Mucosa of rectum (tissue), 2 donors: ENCODE data around the gene IGFN1.
"Not testable (repeated sequence)": the region's sequence is repeated elsewhere in the genome, so short reads cannot be mapped to it uniquely, and the experiment has no call there.

Experiments
- H3K27ac ChIP-seq, 2 donors: one replicate each; pipeline ENCODE4 v1.7.0; 2013; ENCODE audit warnings: inconsistent platforms in 2 of 2, low read depth in 2 of 2, low read length in 2 of 2
- H3K27me3 ChIP-seq, 2 donors: one replicate each; pipeline ENCODE4 v1.7.0; 2013; ENCODE audit warnings: low read length in 2 of 2; ENCODE audit not compliant: control insufficient read depth in 2 of 2, insufficient read depth in 2 of 2
- H3K36me3 ChIP-seq, 2 donors: one replicate each; pipeline ENCODE4 v1.7.0; 2013; ENCODE audit warnings: low read length in 2 of 2; ENCODE audit not compliant: control insufficient read depth in 2 of 2, insufficient read depth in 2 of 2
- H3K4me1 ChIP-seq, 2 donors: one replicate each; pipeline ENCODE4 v1.7.0; 2013; ENCODE audit warnings: low read length in 2 of 2, mild to moderate bottlenecking in 1 of 2; ENCODE audit not compliant: control insufficient read depth in 2 of 2, insufficient read depth in 2 of 2
- H3K4me3 ChIP-seq, 2 donors: one replicate each; pipeline ENCODE4 v1.7.0; 2013; ENCODE audit warnings: low read length in 2 of 2
- H3K9ac ChIP-seq, 2 donors: one replicate each; pipeline ENCODE4 v1.7.0; 2013; ENCODE audit warnings: low read length in 2 of 2, low read depth in 1 of 2, mild to moderate bottlenecking in 1 of 2
- H3K9me3 ChIP-seq, 2 donors: one replicate each; pipeline ENCODE4 v1.7.0; 2013; ENCODE audit warnings: low read length in 2 of 2; ENCODE audit not compliant: control insufficient read depth in 2 of 2
- donor health status: healthy.
- donor health status: Normal muscosa, but diverticular disease.

Gene IGFN1

GRCh38 chr1:201253906-201254624 lies 63.4 kb downstream of the IGFN1 start:
- Histone ChIP-seq H3K27me3 (no peaks in the 10 kb centered on the region), H3K4me3 (no peak overlapping the region), H3K9me3 (no peaks in the 10 kb centered on the region), H3K27ac (no peak overlapping the region), H3K36me3 (no peaks in the 10 kb centered on the region), H3K4me1 (no peaks in the 10 kb centered on the region), H3K9ac (no peak overlapping the region)

GRCh38 chr1:201254625-201255478 lies 64.2 kb downstream of the IGFN1 start:
- Histone ChIP-seq H3K27me3 (peaks cover 0 to 3% of the 10 kb centered on the region in 2 donors), H3K9me3 (no peaks in the 10 kb centered on the region), H3K4me1 (peaks cover 2 to 4% of the 10 kb centered on the region in 2 donors), H3K36me3 (no peaks in the 10 kb centered on the region), H3K4me3 (no peak overlapping the region), H3K27ac (no peak overlapping the region), H3K9ac (no peak overlapping the region)

GRCh38 chr1:201255479-201256362 lies 65.1 kb downstream of the IGFN1 start:
- H3K9ac ChIP-seq: no peak overlapping the region
- H3K36me3 ChIP-seq: no peaks in the 10 kb centered on the region

GRCh38 chr1:201258132-201258531 lies 67.5 kb downstream of the IGFN1 start:
- not testable (repeated sequence) for H3K27ac ChIP-seq, H3K36me3 ChIP-seq, H3K4me1 ChIP-seq, H3K27me3 ChIP-seq, H3K4me3 ChIP-seq, H3K9me3 ChIP-seq, H3K9ac ChIP-seq

More at GRCh38 chr1:201255479-201256362, 65.1 kb downstream of the IGFN1 start:
- Histone ChIP-seq H3K27ac (no peak overlapping the region), H3K9me3 (no peaks in the 10 kb centered on the region), H3K4me3 (no peak overlapping the region), H3K4me1 (peaks cover 4 to 7% of the 10 kb centered on the region in 2 donors), H3K27me3 (peaks cover 0 to 3% of the 10 kb centered on the region in 2 donors)

- Histone ChIP-seq H3K27me3 (peaks cover 3% of the 10 kb centered on the region in 2 donors), H3K9ac (no peak overlapping the region), H3K36me3 (no peaks in the 10 kb centered on the region), H3K9me3 (no peaks in the 10 kb centered on the region), H3K4me1 (peaks cover 4 to 7% of the 10 kb centered on the region in 2 donors), H3K27ac (no peak overlapping the region), H3K4me3 (no peak overlapping the region)
Measured at GRCh38 chr1:201258763-201259230, 68.2 kb downstream of the IGFN1 start.

- H3K9ac ChIP-seq: peak overlapping the region in 1 of 2 donors; percentile 42
- peak overlapping the region; percentile 37 to 61 for H3K4me3 ChIP-seq
- H3K4me1 ChIP-seq: peaks cover 4 to 7% of the 10 kb centered on the region in 2 donors
- no peaks in the 10 kb centered on the region for H3K9me3 ChIP-seq
- H3K36me3 ChIP-seq: no peaks in the 10 kb centered on the region
- H3K27ac ChIP-seq: no peak overlapping the region
- peaks cover 3 to 5% of the 10 kb centered on the region in 2 donors for H3K27me3 ChIP-seq
Measured at GRCh38 chr1:201259476-201260235, 69.0 kb downstream of the IGFN1 start.

GRCh38 chr1:201260236-201260590 lies 69.6 kb downstream of the IGFN1 start:
- Histone ChIP-seq H3K27me3 (peaks cover 3 to 6% of the 10 kb centered on the region in 2 donors), H3K27ac (no peak overlapping the region), H3K36me3 (no peaks in the 10 kb centered on the region), H3K9ac (peak overlapping the region in 1 of 2 donors; percentile 42), H3K9me3 (no peaks in the 10 kb centered on the region), H3K4me3 (peak overlapping the region in 1 of 2 donors; percentile 37), H3K4me1 (peaks cover 4 to 7% of the 10 kb centered on the region in 2 donors)

GRCh38 chr1:201260648-201261311 lies 70.2 kb downstream of the IGFN1 start:
- no peak overlapping the region for H3K9ac ChIP-seq
- H3K27ac ChIP-seq: no peak overlapping the region
- no peaks in the 10 kb centered on the region for H3K9me3 ChIP-seq
- no peaks in the 10 kb centered on the region for H3K36me3 ChIP-seq
- H3K4me1 ChIP-seq: peaks cover 4 to 7% of the 10 kb centered on the region in 2 donors
- H3K4me3 ChIP-seq: no peak overlapping the region
- peaks cover 3 to 6% of the 10 kb centered on the region in 2 donors for H3K27me3 ChIP-seq
